B cell (primary cell): Measurements from ENCODE around the gene SLC30A7. TPM values are rescaled to one million over a fixed set of nuclear protein-coding genes. Genes with fewer than 3 reads are reported as not detected.
A peak's percentile ranks its signal among the peaks of the same experiment; 100 is the strongest.

Source experiments
- ATAC-seq: fragments of 200-7000 bp; cut with Tn5 transposase; one replicate; pipeline ENCODE4 v1.10.0; 2021; ENCODE audit warnings: low read depth, mild to moderate bottlenecking, moderate number of reproducible peaks, moderate library complexity
- CTCF ChIA-PET: fragments of 350-600 bp; sonication (Branson Sonifier 250); formaldehyde crosslinking; loops from one replicate; lab custom pipeline; 2021; ENCODE audit warnings: antibody characterized with exemption, inconsistent platforms; lab: Charles Lee
- POLR2A ChIA-PET: fragments of 350-600 bp; sonication (Branson Sonifier 250); formaldehyde crosslinking; loops from one replicate; lab custom pipeline; 2021; ENCODE audit warnings: antibody characterized with exemption; lab: Charles Lee
- DNase-seq: peaks from one replicate; pipeline ENCODE4 v3.0.0; 2013
- H2AFZ ChIP-seq: 2 replicates; pipeline ENCODE4 v1.6.1; 2012; ENCODE audit warnings: mild to moderate bottlenecking, low read depth, low read length; ENCODE audit not compliant: insufficient read depth, poor library complexity, severe bottlenecking
- H3K27ac ChIP-seq, 2 donors: 1 replicate in 1 of 2; 2 replicates in 1 of 2; pipeline ENCODE4 v1.5.1; 2012 to 2013; ENCODE audit warnings: low read length in 2 of 2, mild to moderate bottlenecking in 2 of 2, moderate library complexity in 1 of 2
- H3K27me3 ChIP-seq, 4 experiments: fragments of 200-600 bp in 1 of 4; sonication (generic) in 1 of 4; replicated peaks in 1 of 4; 1 replicate in 2 of 4; 2 replicates in 2 of 4; pipeline versions ENCODE4 v1.6.1 to v1.7.0; 2013 to 2016; ENCODE audit warnings: low read length in 3 of 4, mild to moderate bottlenecking in 2 of 4, mixed read lengths in 1 of 4, moderate library complexity in 1 of 4; ENCODE audit not compliant: insufficient read depth in 4 of 4, control insufficient read depth in 3 of 4; ENCODE audit errors: control extremely low read depth in 1 of 4
- H3K36me3 ChIP-seq, 2 experiments: replicated peaks in 1 of 2; 1 replicate in 1 of 2; 2 replicates in 1 of 2; pipeline versions ENCODE4 v1.6.1 to v1.7.1; 2013; ENCODE audit warnings: low read length in 1 of 2; ENCODE audit not compliant: insufficient read depth in 2 of 2, control insufficient read depth in 1 of 2; ENCODE audit errors: control extremely low read depth in 1 of 2, extremely low read depth in 1 of 2
- H3K4me1 ChIP-seq, 2 donors: fragments of 200-600 bp in 1 of 2; sonication (generic) in 1 of 2; 1 replicate in 1 of 2; 2 replicates in 1 of 2; pipeline versions ENCODE4 v1.5.1 to v1.6.1; 2013 to 2017; ENCODE audit warnings: low read length in 2 of 2; ENCODE audit not compliant: control insufficient read depth in 2 of 2, insufficient read depth in 2 of 2
- H3K4me2 ChIP-seq: replicated peaks from 2 replicates; pipeline ENCODE3; 2012; ENCODE audit warnings: mild to moderate bottlenecking, low read depth, low read length; ENCODE audit not compliant: poor library complexity, severe bottlenecking
- H3K4me3 ChIP-seq, 5 experiments: fragments of 200-600 bp in 1 of 5; sonication (generic) in 1 of 5; 1 replicate in 3 of 5; 2 replicates in 2 of 5; pipeline versions ENCODE4 v1.5.1 to v1.7.0; 2011 to 2016; ENCODE audit warnings: low read length in 4 of 5, mild to moderate bottlenecking in 4 of 5, low read depth in 2 of 5, control low read depth in 1 of 5, moderate library complexity in 1 of 5; ENCODE audit not compliant: insufficient read depth in 1 of 5; ENCODE audit errors: control extremely low read depth in 1 of 5, extremely low read depth in 1 of 5
- H3K79me2 ChIP-seq: fragments of 200-600 bp; sonication (generic); one replicate; pipeline ENCODE4 v1.6.0; 2016; ENCODE audit warnings: low read length; ENCODE audit not compliant: control insufficient read depth, insufficient read depth
- H3K9ac ChIP-seq: fragments of 200-600 bp; sonication (generic); 2 replicates; pipeline ENCODE4 v1.6.1; 2017; ENCODE audit warnings: mild to moderate bottlenecking, low read length, moderate library complexity
- H3K9me3 ChIP-seq, 3 donors: one replicate each; pipeline versions ENCODE4 v1.6.1 to v1.7.1; 2013; ENCODE audit warnings: low read length in 2 of 3; ENCODE audit not compliant: control insufficient read depth in 2 of 3, insufficient read depth in 1 of 3; ENCODE audit errors: control extremely low read depth in 1 of 3
- H4K20me1 ChIP-seq: 2 replicates; pipeline ENCODE4 v1.6.0; 2012; ENCODE audit warnings: mild to moderate bottlenecking, low read length; ENCODE audit not compliant: insufficient read depth, control insufficient read depth, poor library complexity, severe bottlenecking
- H3K27ac Mint-ChIP-seq: one replicate; pipeline ENCODE4 v1.8.0; 2021; ENCODE audit warnings: mixed read lengths
- H3K27me3 Mint-ChIP-seq: one replicate; pipeline ENCODE4 v1.8.0; 2021; ENCODE audit warnings: mixed read lengths
- H3K4me1 Mint-ChIP-seq: one replicate; pipeline ENCODE4 v1.8.0; 2021; ENCODE audit warnings: mixed read lengths
- H3K4me3 Mint-ChIP-seq: one replicate; pipeline ENCODE4 v1.8.0; 2021; ENCODE audit warnings: mixed read lengths
- H3K9me3 Mint-ChIP-seq: one replicate; pipeline ENCODE4 v1.8.0; 2022; ENCODE audit warnings: mixed read lengths; ENCODE audit not compliant: insufficient read depth
- CTCF ChIP-seq: fragments of 200-600 bp; IDR thresholded peaks from one replicate; pipeline ENCODE4 v1.8.0; 2022; ENCODE audit warnings: antibody characterized with exemption, mild to moderate bottlenecking
- EZH2 ChIP-seq: IDR thresholded peaks from 2 replicates; pipeline ENCODE4 v1.6.1; 2012; ENCODE audit warnings: borderline replicate concordance, low read depth, mild to moderate bottlenecking, moderate library complexity, low read length; ENCODE audit not compliant: insufficient read depth, poor library complexity, severe bottlenecking
- WGBS: methylation state at CpG from one replicate; pipeline ENCODE4 v1.1.5; 2013; ENCODE audit warnings: missing lambda C conversion rate; ENCODE audit not compliant: insufficient coverage; 5-methylcytosine and 5-hydroxymethylcytosine counted together
- intact Hi-C: fragments of 100-400 bp; cut with micrococcal nuclease; formaldehyde crosslinking; loops from one replicate; pipeline ENCODE4 v1.10.0; 2022
- polyA plus RNA-seq: library from polyadenylated mRNA; depleted of rRNA; stranded (reverse); fragments of >200 nt; gene quantifications from 2 replicates; pipeline ENCODE4 v1.2.3, GENCODE V29; 2012
- total RNA-seq, 2 donors: library from RNA; stranded (reverse); fragments of 120-200 nt in 1 of 2; gene quantifications; 1 replicate in 1 of 2; 2 replicates in 1 of 2; pipeline versions ENCODE4 v1.2.3 to v1.2.4, GENCODE V29; 2013 to 2022

SLC30A7 gene
- total and polyA plus RNA-seq, 2 donors (not counting 1 experiment from before 2014, with no cell fraction given), result 5.2 to 28.6 TPM

GRCh38 chr1:101000131-101000873 lies 104.4 kb downstream of the SLC30A7 start:
- Histone ChIP-seq H2AFZ (no peak overlapping the region), H3K27me3 (no peaks in the 10 kb centered on the region), H3K79me2 (no peaks in the 10 kb centered on the region), H3K4me1 (peaks cover 15 to 26% of the 10 kb centered on the region in 2 donors), H3K36me3 (peaks cover 8 to 14% of the 10 kb centered on the region in 2 experiments), H3K27ac (no peak overlapping the region), H3K4me3 (no peak overlapping the region), H3K9ac (no peak overlapping the region), H4K20me1 (no peaks in the 10 kb centered on the region), H3K9me3 (no peaks in the 10 kb centered on the region), H3K4me2 (no peak overlapping the region)
- DNase-seq, result no peak
- no peak for ATAC-seq
- WGBS, result no CpG with 5 or more reads among the region's 2 CpGs
- Mint-ChIP-seq H3K27ac (no peak overlapping the region), H3K9me3 (no peaks in the 10 kb centered on the region), H3K4me1 (peaks cover 34% of the 10 kb centered on the region), H3K27me3 (no peaks in the 10 kb centered on the region), H3K4me3 (no peak overlapping the region)
- TF ChIP-seq CTCF, result no peak
- no peak for TF ChIP-seq EZH2
- ChIA-PET POLR2A (no interaction called here), CTCF (interaction anchor here (0.8 kb wide), 1 partner anchor 309 kb away, joined by 3 read pairs; no protein-coding TSS in a partner anchor)
- intact Hi-C loops, result no loop called here

- intact Hi-C loops, result no loop called here
- DNase-seq (peak; percentile 21), ATAC-seq (peak; percentile 17)
- Histone ChIP-seq H3K9ac (no peak overlapping the region), H2AFZ (no peak overlapping the region), H3K9me3 (no peaks in the 10 kb centered on the region), H3K27me3 (no peaks in the 10 kb centered on the region), H3K27ac (peak overlapping the region in 1 of 2 donors; percentile 56), H3K4me3 (no peak overlapping the region), H3K4me1 (peaks cover 10 to 18% of the 10 kb centered on the region in 2 donors), H3K4me2 (peak overlapping the region; percentile 10), H3K36me3 (peaks cover 6 to 8% of the 10 kb centered on the region in 2 experiments), H3K79me2 (no peaks in the 10 kb centered on the region), H4K20me1 (no peaks in the 10 kb centered on the region)
- POLR2A ChIA-PET, result no interaction called here
- H3K4me3 Mint-ChIP-seq, result no peak overlapping the region
- peak overlapping the region; percentile 74 for H3K27ac Mint-ChIP-seq
- CTCF ChIA-PET, result interaction anchor here (0.8 to 1.9 kb wide), 4 partner anchors 14 to 355 kb away, joined by 4 to 5 read pairs (median 4); no protein-coding TSS in a partner anchor
- no CpG with 5 or more reads among the region's 2 CpGs for WGBS
- no peaks in the 10 kb centered on the region for H3K27me3 Mint-ChIP-seq
- H3K9me3 Mint-ChIP-seq, result no peaks in the 10 kb centered on the region
- peaks cover 25% of the 10 kb centered on the region for H3K4me1 Mint-ChIP-seq
- TF ChIP-seq CTCF (no peak), EZH2 (no peak)
Observed at GRCh38 chr1:101002551-101002950, 106.7 kb downstream of the SLC30A7 start.
